Measurements from ENCODE around the gene SSH2.

GRCh38 chr17:29793501-29793900 lies 136.5 kb downstream of the SSH2 start:
- TF ChIP-seq, protein P1, sequence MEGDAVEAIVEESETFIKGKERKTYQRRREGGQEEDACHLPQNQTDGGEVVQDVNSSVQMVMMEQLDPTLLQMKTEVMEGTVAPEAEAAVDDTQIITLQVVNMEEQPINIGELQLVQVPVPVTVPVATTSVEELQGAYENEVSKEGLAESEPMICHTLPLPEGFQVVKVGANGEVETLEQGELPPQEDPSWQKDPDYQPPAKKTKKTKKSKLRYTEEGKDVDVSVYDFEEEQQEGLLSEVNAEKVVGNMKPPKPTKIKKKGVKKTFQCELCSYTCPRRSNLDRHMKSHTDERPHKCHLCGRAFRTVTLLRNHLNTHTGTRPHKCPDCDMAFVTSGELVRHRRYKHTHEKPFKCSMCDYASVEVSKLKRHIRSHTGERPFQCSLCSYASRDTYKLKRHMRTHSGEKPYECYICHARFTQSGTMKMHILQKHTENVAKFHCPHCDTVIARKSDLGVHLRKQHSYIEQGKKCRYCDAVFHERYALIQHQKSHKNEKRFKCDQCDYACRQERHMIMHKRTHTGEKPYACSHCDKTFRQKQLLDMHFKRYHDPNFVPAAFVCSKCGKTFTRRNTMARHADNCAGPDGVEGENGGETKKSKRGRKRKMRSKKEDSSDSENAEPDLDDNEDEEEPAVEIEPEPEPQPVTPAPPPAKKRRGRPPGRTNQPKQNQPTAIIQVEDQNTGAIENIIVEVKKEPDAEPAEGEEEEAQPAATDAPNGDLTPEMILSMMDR (conservative IDR thresholded peaks at IDR 0.05; ENCODE audit: low read length): no peak
- TF ChIP-seq EZH2phosphoT487 (IDR thresholded peaks at IDR 0.05; ENCODE audit: borderline replicate concordance, low read depth, low read length): no peak

Measured in OCI-LY7 (cell line).